Keratinocyte (primary cell): ENCODE results near the gene ATP11A.

Experiments used
- EZH2 ChIP-seq: IDR thresholded peaks from one replicate; pipeline ENCODE4 v1.6.1; 2012; ENCODE audit warnings: inconsistent platforms, mild to moderate bottlenecking, low read length, moderate library complexity
- TF ChIP-seq, protein P1 (sequence below), 3 experiments: IDR thresholded peaks in 1 of 3; conservative IDR thresholded peaks in 1 of 3; optimal IDR thresholded peaks in 1 of 3; 2 replicates in 2 of 3; 3 replicates in 1 of 3; pipeline versions ENCODE3 to v1.5.1; 2011; ENCODE audit warnings: low read length in 3 of 3, mild to moderate bottlenecking in 3 of 3, moderate library complexity in 2 of 3, control low read depth in 1 of 3, inconsistent platforms in 1 of 3; ENCODE audit not compliant: insufficient read depth in 2 of 3; ENCODE audit errors: extremely low read depth in 1 of 3

DNA sequence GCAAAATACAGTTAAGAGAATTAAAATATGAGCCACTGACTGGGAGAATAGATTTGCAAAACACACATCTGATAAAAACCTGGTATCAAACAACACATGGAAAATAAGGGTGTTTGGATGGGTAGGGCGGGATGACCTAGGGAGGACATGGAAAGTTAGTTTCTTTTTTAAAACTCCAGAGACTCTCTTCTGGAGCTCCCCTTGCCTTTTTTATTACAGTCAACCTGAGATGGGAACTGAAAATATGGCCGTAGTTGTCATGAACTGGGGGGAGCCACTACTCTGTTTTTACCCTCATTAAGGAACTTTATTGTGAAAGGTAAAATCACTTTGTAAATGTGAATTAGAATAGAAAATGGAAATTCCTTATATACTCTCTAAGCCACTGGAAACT lies 113.0 kb downstream of the ATP11A start:
- TF ChIP-seq EZH2: no peak
- TF ChIP-seq, protein P1, sequence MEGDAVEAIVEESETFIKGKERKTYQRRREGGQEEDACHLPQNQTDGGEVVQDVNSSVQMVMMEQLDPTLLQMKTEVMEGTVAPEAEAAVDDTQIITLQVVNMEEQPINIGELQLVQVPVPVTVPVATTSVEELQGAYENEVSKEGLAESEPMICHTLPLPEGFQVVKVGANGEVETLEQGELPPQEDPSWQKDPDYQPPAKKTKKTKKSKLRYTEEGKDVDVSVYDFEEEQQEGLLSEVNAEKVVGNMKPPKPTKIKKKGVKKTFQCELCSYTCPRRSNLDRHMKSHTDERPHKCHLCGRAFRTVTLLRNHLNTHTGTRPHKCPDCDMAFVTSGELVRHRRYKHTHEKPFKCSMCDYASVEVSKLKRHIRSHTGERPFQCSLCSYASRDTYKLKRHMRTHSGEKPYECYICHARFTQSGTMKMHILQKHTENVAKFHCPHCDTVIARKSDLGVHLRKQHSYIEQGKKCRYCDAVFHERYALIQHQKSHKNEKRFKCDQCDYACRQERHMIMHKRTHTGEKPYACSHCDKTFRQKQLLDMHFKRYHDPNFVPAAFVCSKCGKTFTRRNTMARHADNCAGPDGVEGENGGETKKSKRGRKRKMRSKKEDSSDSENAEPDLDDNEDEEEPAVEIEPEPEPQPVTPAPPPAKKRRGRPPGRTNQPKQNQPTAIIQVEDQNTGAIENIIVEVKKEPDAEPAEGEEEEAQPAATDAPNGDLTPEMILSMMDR (optimal IDR thresholded peaks at IDR 0.05 in 1 of 3, IDR thresholded peaks at IDR 0.05 in 1 of 3, conservative IDR thresholded peaks at IDR 0.05 in 1 of 3; ENCODE audit: extremely low read depth in 1 of 3, insufficient read depth in 2 of 3, low read length in 3 of 3): no peak
